ENCODE results near the gene TECPR1. TPM values are rescaled to one million over a fixed set of nuclear protein-coding genes. Genes with fewer than 3 reads are reported as not detected.

Gene TECPR1
- total RNA-seq, 1 donor: 21.6 TPM

DNA sequence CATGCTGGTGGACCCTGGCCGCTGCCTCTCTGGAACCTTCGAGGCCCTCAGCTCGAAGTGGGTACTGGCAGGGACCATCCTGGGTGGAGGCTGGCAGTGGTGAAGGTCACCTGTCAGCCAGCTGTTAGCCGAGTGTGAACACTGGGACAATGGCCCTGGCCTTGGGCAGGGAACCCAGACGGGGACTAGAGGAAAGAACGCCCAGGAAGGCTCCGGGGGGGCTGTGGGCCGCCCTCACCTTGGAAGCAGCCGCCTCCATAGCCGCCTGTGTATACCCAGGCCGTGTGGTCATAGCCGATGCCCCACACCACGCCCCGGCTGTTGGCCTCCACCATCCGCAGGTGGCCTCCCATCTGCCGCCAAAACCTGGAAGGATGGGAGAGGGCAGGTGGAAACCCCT lies 23.2 kb downstream of the TECPR1 start:
- H3K4me3 ChIP-seq (ENCODE audit: low read depth, low read length): no peak overlapping the region
- DNase-seq (ENCODE audit: low read depth): no peak
- TF ChIP-seq, protein P1, sequence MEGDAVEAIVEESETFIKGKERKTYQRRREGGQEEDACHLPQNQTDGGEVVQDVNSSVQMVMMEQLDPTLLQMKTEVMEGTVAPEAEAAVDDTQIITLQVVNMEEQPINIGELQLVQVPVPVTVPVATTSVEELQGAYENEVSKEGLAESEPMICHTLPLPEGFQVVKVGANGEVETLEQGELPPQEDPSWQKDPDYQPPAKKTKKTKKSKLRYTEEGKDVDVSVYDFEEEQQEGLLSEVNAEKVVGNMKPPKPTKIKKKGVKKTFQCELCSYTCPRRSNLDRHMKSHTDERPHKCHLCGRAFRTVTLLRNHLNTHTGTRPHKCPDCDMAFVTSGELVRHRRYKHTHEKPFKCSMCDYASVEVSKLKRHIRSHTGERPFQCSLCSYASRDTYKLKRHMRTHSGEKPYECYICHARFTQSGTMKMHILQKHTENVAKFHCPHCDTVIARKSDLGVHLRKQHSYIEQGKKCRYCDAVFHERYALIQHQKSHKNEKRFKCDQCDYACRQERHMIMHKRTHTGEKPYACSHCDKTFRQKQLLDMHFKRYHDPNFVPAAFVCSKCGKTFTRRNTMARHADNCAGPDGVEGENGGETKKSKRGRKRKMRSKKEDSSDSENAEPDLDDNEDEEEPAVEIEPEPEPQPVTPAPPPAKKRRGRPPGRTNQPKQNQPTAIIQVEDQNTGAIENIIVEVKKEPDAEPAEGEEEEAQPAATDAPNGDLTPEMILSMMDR (IDR thresholded peaks at IDR 0.05; ENCODE audit: insufficient read depth, low read depth, low read length): no peak

DNA sequence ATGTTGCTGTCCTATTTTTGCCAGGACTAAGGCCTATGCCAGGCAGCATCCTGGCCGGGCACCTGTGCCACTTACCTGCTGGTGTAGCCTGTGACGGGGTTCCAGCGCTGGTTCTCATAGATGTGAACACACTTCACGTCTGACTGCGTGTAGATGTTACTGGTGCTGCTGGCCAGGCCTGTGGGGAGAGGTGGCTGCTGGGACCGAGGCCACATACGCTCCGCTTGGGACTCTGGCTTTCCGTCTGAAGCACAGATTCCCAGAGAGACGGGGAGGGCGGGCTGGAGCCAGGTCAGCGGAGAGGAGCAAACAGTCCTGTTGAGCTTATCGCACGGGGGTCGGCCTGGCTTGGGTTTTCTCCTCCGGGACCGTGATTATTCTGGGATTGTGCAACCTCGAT lies 24.1 kb downstream of the TECPR1 start:
- no peak for DNase-seq (ENCODE audit: low read depth)
- H3K4me3 ChIP-seq (ENCODE audit: low read depth, low read length): no peak overlapping the region
- TF ChIP-seq, protein P1 (IDR thresholded peaks at IDR 0.05; ENCODE audit: insufficient read depth, low read depth, low read length): no peak

DNA sequence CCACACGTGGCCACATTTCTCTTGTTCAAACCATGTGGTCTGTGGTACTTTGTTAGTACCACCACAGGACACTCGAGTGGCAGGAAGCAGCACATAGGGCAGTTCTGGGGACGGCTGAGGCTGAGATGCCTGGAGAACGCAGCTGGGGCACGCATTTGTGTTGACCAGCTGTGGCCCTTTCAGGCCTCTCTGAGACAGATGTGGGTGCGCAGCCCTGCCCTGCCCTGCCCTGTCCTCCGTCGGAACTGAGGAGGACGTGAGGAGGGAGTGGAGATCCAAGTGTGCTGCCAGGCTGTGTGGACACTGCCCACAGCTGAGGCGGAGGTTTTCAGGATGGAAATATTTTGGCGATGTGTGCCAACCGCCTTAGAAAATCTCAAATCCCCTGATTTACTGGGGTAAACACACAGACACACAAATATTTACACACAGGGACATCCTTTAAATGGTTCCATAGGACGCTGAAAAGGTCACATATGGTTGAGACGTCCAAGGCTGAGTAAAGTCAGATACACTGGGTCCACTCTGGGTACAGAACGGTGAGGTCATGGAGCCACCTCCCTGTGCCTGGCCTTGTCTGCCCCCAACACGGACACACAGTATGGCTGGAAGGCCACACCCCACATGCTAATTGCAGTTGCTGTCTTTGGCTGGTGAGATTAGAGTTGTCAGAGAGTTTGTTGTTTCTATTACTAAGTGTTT lies 26.0 kb downstream of the TECPR1 start:
- TF ChIP-seq, protein P1 (IDR thresholded peaks at IDR 0.05; ENCODE audit: insufficient read depth, low read depth, low read length): no peak
- H3K4me3 ChIP-seq (ENCODE audit: low read depth, low read length): no peak overlapping the region
- no peak for DNase-seq (ENCODE audit: low read depth)

DNA sequence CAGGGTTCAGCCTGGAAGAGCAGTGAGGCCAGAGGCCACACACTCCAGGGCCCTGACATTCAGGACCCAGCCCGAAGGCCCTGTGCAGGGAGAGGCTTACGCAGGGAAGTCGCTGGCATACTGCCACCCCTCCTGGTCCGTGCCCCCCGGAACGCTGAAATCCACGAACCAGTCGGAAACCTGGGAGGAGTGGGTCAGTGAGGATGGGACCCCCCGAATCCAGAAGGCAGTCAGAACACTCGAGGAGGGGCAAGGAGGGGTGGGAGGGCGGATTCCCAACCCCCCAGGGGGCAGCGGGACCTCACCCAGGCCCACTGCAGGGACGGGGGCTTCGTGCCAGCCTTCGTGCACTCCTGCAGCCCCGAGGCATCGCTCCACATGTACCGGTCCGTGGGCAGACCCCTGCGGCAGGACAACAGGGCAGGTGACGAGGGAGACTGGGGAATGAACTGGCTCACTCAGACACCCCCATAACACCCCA lies 27.3 kb downstream of the TECPR1 start:
- no peak overlapping the region for H3K4me3 ChIP-seq (ENCODE audit: low read depth, low read length)
- TF ChIP-seq, protein P1 (IDR thresholded peaks at IDR 0.05; ENCODE audit: insufficient read depth, low read depth, low read length): no peak
- no peak for DNase-seq (ENCODE audit: low read depth)

DNA sequence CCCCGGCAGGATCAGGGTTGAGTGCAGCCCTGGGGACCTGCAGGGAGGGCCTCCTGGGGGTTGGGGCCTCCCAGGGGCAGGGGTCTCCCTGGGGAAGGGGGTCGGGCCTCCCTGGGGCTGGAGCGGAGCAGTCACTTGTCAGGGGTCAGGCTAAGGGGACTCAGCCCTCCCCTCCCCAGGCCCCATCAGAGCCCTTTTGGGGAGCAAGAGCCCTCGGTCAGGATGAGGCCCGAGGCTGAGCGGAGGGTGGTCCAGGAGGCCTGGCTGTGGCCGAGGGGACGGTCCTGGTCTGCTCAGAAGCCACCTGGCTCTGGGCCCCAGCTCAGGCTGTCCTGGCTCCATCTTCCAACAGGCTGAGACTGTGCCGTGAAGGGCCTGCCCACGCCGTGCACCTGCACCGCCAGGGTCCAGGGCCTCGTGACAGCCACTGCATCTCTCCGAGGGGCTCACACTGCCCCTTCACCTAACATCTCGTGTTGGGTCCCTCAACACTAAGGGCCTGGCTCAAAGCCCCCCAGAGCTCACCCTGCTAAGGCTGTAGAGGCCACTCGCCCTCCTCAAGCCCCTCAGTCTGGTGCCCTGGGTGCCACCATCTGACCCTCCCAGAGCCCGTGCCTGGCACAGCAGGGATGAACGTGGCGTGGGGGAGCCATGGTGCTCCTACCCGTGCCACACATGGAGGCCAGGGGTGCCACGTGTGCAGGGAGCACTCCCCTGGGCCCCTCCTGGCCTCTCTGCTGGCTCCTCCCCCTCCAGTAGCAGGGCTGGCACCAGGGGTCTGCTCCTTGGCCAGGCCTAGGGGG lies 27.9 kb downstream of the TECPR1 start:
- TF ChIP-seq, protein P1 (IDR thresholded peaks at IDR 0.05; ENCODE audit: insufficient read depth, low read depth, low read length): no peak
- no peak overlapping the region for H3K4me3 ChIP-seq (ENCODE audit: low read depth, low read length)
- DNase-seq (ENCODE audit: low read depth): no peak

DNA sequence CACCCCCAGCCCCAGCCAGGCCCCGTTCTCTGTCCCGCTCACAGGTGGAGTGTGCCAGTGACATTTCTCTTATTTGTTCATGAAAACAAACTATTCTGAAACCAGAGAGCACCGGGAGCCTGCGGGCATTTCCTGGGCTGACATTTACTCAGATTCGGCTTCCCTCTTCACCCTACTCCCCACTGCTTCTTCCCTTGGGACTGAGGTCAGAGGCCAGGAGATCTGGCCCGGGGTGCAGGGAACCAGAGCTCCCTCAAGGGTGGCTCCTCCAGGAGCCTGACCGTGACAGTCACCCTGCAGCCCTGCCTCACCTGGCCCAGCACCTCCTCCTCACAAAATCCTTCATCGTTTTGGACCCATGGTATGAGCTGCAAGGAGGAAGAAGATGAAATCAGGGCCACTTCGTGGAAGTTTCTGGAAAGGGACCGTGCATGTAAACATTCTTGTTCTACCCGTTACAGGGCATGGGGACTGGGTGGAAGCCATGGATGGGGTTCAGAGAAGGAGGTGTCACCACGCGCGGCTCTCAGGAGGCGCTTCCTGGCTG lies 28.6 kb downstream of the TECPR1 start:
- DNase-seq (ENCODE audit: low read depth): no peak
- TF ChIP-seq, protein P1 (IDR thresholded peaks at IDR 0.05; ENCODE audit: insufficient read depth, low read depth, low read length): no peak
- no peak overlapping the region for H3K4me3 ChIP-seq (ENCODE audit: low read depth, low read length)
